GM08714 (cell line): ENCODE results near the gene ARL8B.
"Not testable (repeated sequence)": the region's sequence is repeated elsewhere in the genome, so short reads cannot be mapped to it uniquely, and the experiment has no call there.

Source experiments
- H3K4me3 ChIP-seq: fragments of 200-500 bp; sonication (Bioruptor generic); 2 replicates; pipeline ENCODE4 v1.5.1; 2014; ENCODE audit warnings: mild to moderate bottlenecking, low read length, inconsistent platforms
- ZNF274 ChIP-seq: IDR thresholded peaks from 2 replicates; pipeline ENCODE4 v1.6.1; 2012; ENCODE audit warnings: mild to moderate bottlenecking, low read depth, low read length

ARL8B gene

DNA sequence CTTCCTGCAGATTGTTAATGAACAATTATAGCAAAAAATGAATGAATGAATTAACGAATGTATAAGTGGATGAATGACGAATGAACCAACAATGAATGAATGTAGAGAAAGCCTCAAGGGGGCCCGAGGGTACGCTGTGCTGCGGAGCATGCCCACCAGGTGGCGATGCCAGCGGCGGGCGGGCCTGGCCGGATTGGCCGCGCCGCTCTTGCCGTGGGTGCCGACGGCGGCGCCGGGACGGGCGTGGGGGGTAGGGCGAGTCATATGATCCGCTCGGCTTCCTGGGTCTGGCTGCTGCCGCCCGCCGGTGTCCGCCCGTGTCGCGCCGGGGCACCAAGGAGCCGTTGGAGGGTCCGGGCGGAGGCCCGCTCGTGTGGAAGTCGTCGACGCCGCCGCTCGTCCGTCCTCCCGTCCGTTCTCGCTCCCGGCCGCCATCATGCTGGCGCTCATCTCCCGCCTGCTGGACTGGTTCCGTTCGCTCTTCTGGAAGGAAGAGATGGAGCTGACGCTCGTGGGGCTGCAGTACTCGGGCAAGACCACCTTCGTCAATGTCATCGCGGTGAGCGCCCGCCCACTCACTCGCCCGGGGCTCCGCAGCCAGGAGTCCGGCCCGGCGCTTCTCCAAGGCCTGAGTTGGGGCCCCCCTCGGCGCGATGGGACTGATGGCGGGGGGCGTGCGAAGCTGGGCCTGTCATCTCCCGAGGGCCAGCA is at the start of gene ARL8B:
ARL8B (plus strand) TSS at position 263 of the 711 bp plus-strand sequence; CDS start at position 437, 174 bp downstream.
- TF ChIP-seq ZNF274, result no peak
- H3K4me3 ChIP-seq, result peak within 1 kb of the TSS; percentile 96

- no peak for TF ChIP-seq ZNF274
- no peak overlapping the region for H3K4me3 ChIP-seq
These were observed 48.6 kb upstream of the ARL8B start for GRCh38 chr3:5073374-5074085.

DNA sequence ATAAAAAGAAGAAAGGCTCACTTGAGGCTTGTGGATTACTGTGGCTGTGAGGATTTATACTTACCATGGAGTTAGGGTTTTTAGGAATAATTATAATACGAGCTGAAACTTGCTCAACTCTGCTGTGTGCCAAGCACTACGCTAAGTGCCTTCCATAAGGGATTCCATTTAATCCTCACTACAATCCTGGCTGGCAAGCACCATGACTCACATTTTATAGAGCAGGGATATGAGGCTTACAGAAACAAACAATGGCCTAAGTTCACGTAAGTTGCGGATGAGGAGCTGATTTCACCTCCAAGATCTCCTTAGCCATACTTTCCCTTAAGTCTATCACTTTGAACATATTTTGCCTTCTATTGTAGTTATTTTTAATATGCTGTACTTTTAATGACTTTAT is 43.9 kb upstream of the ARL8B start:
- TF ChIP-seq ZNF274, result no peak
- no peak overlapping the region for H3K4me3 ChIP-seq

- no peak for TF ChIP-seq ZNF274
- no peak overlapping the region for H3K4me3 ChIP-seq
These were observed 42.3 kb upstream of the ARL8B start for GRCh38 chr3:5079761-5080160.

DNA sequence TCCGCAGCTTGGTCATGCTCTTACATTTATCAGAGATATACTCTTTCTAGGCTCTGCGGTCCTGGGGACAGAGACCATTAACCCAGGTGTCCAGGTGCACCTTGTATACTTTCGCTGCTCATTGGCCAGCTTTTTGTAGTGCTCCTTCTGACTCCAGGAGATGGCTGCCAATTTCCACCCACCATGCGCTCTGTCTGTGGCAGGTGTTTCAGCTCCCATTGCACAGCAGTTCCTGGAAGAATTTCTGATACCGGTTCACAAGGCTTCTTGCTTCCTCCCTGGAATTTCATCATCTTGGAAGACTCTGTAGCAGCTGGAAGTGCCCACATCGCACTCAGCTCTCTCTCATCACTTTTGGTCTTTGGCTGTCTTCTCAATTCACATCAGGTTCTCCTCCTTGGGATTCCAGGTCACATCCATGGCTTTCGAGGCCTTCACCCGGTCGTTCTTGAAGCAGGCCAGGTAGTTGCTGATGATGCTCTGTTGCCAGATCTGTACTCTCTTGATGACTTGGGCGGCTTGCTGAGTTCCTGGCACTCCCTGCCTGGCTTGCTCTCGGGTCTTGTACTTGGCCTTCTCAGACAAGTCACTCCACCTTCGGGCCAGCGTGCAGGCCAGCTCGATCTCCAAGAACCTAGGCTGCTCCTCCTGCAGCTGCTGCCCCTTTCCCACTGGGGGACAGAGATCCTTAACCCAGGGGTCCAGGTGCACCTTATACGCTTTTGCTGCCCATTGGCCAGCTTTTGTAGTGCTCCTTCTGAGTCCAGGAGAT is 41.1 kb upstream of the ARL8B start:
- H3K4me3 ChIP-seq, result no peak overlapping the region
- no peak for TF ChIP-seq ZNF274

DNA sequence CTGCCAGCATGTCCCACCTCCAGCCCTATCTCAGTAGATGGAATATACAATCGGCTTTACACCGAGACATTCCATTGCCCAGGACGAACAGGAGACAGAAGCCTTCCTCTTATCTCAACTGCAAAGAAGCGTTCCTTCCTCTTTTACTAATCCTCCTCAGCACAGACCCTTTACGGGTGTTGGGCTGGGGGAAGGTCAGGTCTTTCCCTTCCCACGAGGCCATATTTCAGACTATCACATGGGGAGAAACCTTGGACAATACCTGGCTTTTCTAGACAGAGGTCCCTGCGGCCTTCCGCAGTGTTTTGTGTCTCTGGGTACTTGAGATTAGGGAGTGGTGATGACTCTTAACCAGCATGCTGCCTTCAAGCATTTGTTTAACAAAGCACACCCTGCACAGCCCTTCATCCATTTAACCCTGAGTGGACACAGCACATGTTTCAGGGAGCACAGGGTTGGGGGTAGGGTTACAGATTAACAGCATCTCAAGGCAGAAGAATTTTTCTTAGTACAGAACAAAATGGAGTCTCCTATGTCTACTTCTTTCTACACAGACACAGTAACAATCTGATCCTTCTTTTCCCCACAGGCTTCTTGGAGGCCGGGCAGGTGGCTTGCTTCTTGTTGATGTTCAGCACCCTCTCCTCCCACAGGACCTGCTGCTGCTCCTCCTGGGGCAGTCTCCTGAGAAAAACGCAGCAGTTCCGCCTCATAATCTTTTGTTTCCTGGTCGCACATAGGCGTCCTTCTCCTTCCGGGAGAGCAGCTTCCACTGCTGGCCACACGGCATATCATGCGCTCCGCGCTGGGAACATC is 39.9 kb upstream of the ARL8B start:
- H3K4me3 ChIP-seq, result not testable (repeated sequence)

GRCh38 chr3:5082789-5083115 is 39.3 kb upstream of the ARL8B start:
- no peak for TF ChIP-seq ZNF274
- no peak overlapping the region for H3K4me3 ChIP-seq

DNA sequence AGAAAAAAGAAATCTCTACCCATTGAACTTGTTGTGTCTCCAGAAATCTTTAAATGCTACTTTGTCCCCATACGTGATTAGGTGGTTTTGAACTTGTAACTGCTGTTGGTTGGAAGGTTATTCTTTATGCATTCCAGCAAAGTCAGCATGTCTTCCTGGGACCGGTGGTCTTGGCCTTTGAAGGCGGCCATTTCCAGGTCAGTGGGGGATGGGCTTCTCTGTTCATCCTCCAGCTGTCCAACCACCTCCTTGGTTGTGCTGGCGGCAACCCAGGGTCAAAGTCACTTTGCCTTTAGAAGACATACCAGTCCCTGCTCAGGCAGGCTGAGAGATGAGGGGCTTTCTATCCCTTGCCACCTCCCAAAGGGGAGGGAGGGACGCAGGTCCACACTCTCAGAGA is 37.9 kb upstream of the ARL8B start:
- TF ChIP-seq ZNF274, result no peak
- H3K4me3 ChIP-seq, result no peak overlapping the region

DNA sequence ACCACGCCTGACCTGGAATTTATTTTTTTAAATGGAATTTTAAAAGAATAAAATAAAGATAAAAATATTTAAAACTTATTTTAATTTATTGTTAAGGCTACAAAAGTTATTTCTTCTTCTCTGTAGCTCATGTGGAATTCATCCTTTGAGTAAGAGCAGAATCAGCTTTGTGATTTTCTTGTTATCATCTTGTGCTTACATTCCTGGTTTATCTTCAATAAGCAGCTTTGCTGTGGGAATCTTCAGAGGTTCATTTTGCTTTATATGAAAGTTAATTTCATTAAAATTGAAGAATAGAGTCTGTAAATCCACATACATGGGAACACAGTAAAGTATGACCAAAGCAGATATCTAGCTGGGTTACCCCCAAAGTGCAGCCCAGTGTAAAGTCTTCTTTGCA is 35.4 kb upstream of the ARL8B start:
- no peak overlapping the region for H3K4me3 ChIP-seq
- no peak for TF ChIP-seq ZNF274

DNA sequence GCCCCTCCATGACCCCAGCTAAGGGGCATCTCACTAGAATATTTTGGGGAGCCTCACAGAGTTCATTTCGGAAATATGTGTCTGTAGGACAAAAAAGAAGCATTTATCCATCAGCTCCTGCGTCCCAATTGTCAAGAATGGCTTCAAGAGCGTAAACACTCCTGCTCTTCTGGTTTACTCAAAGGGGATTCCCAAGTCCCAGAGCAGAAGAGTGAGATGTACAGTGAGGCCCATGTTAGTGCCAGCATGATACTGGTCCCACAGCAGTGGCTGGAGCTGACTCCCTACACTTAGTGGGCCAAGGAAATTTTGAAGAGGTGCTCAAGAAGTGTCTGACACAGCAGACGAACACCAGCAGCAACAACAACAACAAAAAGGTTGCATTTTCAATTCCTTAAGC is 34.9 kb upstream of the ARL8B start:
- no peak overlapping the region for H3K4me3 ChIP-seq
- no peak for TF ChIP-seq ZNF274

GRCh38 chr3:5090197-5090596 is 31.9 kb upstream of the ARL8B start:
- TF ChIP-seq ZNF274, result no peak

DNA sequence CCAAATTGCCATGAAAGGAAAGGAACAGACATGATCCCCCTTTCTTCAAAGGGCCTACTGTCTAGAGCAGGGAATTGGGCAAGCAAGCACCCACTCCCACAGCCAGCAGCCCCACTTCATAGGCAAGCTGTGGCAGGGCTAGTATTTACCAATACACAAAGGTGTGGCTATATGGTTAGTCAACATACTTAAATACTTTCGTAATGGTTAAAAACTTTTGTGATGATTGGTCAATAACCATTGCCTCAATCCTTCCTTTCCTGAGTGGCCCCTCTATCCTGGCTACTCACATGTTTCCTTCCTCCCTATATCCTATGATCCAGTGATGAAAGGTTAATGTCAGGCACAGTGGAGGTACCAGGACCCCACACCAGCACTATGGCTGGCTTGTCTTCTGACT is 30.1 kb upstream of the ARL8B start:
- no peak overlapping the region for H3K4me3 ChIP-seq
- TF ChIP-seq ZNF274, result no peak

More at GRCh38 chr3:5090197-5090596, 31.9 kb upstream of the ARL8B start:
- H3K4me3 ChIP-seq, result no peak overlapping the region

DNA sequence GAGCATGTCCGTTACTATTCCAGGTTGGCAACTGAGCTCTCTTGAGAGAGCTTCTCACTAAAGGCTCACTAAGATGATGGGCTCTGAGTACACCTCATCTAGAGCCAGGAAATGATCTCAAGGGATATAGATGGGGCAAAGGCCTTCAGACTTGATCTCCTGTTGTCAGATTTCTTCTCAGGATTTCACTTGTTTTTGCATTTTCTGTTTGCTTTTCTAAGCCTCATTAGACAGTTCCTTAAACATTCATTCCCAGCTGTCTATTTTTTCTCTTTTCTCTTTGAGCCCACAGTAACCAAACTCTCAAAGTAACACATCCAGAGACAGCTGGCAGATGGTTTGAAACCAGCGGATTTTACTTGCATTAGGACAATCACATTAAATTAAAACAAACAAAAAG is 28.4 kb upstream of the ARL8B start:
- H3K4me3 ChIP-seq, result no peak overlapping the region
- TF ChIP-seq ZNF274, result no peak

- no peak overlapping the region for H3K4me3 ChIP-seq
- TF ChIP-seq ZNF274, result no peak
These were observed 26.2 kb upstream of the ARL8B start for GRCh38 chr3:5095886-5096285.

- no peak overlapping the region for H3K4me3 ChIP-seq
- no peak for TF ChIP-seq ZNF274
These were observed 25.6 kb upstream of the ARL8B start for GRCh38 chr3:5096336-5097008.
